Suprapubic skin (tissue), 3 donors: ENCODE results near the gene PHF5A.

ENCODE experiments used
- CTCF ChIP-seq, 2 donors: fragments of 200-600 bp in 1 of 2; fragments of 450-650 bp in 1 of 2; sonication (generic) in 1 of 2; IDR thresholded peaks; one replicate each; pipeline ENCODE4 v1.5.1; 2016 to 2019; ENCODE audit warnings: antibody characterized with exemption in 2 of 2, mild to moderate bottlenecking in 1 of 2, moderate library complexity in 1 of 2
- POLR2A ChIP-seq, 2 donors: fragments of 450-650 bp; IDR thresholded peaks; one replicate each; pipeline ENCODE4 v1.6.1; 2017; ENCODE audit warnings: antibody characterized with exemption in 2 of 2, mild to moderate bottlenecking in 2 of 2, moderate library complexity in 2 of 2

GRCh38 chr22:41445129-41446056 is 23.1 kb downstream of the PHF5A start:
- TF ChIP-seq CTCF (IDR thresholded peaks at IDR 0.05) (no peak), POLR2A (IDR thresholded peaks at IDR 0.05) (no peak)
